Measurements from ENCODE around the gene IL17RD. TPM values are rescaled to one million over a fixed set of nuclear protein-coding genes. Genes with fewer than 3 reads are reported as not detected.

The IL17RD gene
- total RNA-seq = 2.1 and 5.5 TPM in 2 replicates

GRCh38 chr3:57164657-57165573 is at the start of gene IL17RD:
IL17RD (minus strand) TSS chr3:57165353; CDS start chr3:57165286, 67 bp downstream.

GRCh38 chr3:57199895-57200297 is 34.7 kb upstream of the IL17RD start, which contains the start of gene HESX1:
HESX1 (minus strand) TSS chr3:57199978; CDS start chr3:57199918, 60 bp downstream.

GRCh38 chr3:57060089-57060821 is 104.9 kb downstream of the IL17RD start, which contains the start of gene SPATA12:
SPATA12 (plus strand) TSS chr3:57060664; CDS start chr3:57073695, 13,031 bp downstream.

Other genes starting within 250 kb of the IL17RD start
- gene SPATA12, start 104.7 kb downstream of the IL17RD start, total RNA-seq = not detected in 2 replicates
- gene HESX1, start 34.6 kb upstream of the IL17RD start, total RNA-seq = not detected in 2 replicates
- 38.6 and 49.0 TPM in 2 replicates for gene APPL1, start 62.4 kb upstream of the IL17RD start, total RNA-seq
- gene ASB14, start 127.3 kb upstream of the IL17RD start, total RNA-seq = not detected in 2 replicates